Epithelial cell of prostate (primary cell): Measurements from ENCODE around the gene EXOC3.
"Not testable (repeated sequence)": the region's sequence is repeated elsewhere in the genome, so short reads cannot be mapped to it uniquely, and the experiment has no call there.

Experiments used
- DNase-seq: peaks from one replicate; pipeline ENCODE4 v3.0.0-alpha.2; 2011; ENCODE audit warnings: low read depth, low spot score
- H3K27ac ChIP-seq: fragments of 450-650 bp; 2 replicates; pipeline ENCODE4 v1.5.1; 2017; ENCODE audit warnings: mild to moderate bottlenecking

EXOC3 gene

GRCh38 chr5:497090-497700 is 54.2 kb downstream of the EXOC3 start:
- DNase-seq: no peak
- no peak overlapping the region for H3K27ac ChIP-seq

GRCh38 chr5:497871-498509 is 55.0 kb downstream of the EXOC3 start:
- no peak overlapping the region for H3K27ac ChIP-seq
- DNase-seq: no peak

- no peak for DNase-seq
- H3K27ac ChIP-seq: no peak overlapping the region
These were observed 56.5 kb downstream of the EXOC3 start for GRCh38 chr5:499233-500209.

- DNase-seq: no peak
- no peak overlapping the region for H3K27ac ChIP-seq
These were observed 57.5 kb downstream of the EXOC3 start for GRCh38 chr5:500491-500890.

- DNase-seq: no peak
- H3K27ac ChIP-seq: no peak overlapping the region
These were observed 58.3 kb downstream of the EXOC3 start for GRCh38 chr5:501105-501830.

GRCh38 chr5:501831-502184 is 58.8 kb downstream of the EXOC3 start:
- no peak for DNase-seq
- H3K27ac ChIP-seq: no peak overlapping the region

GRCh38 chr5:502325-503079 is 59.5 kb downstream of the EXOC3 start:
- H3K27ac ChIP-seq: no peak overlapping the region
- no peak for DNase-seq

GRCh38 chr5:504326-505154 is 61.6 kb downstream of the EXOC3 start:
- DNase-seq: no peak
- H3K27ac ChIP-seq: no peak overlapping the region

- H3K27ac ChIP-seq: no peak overlapping the region
- no peak for DNase-seq
These were observed 63.1 kb downstream of the EXOC3 start for GRCh38 chr5:505951-506525.

GRCh38 chr5:507986-508575 is 65.1 kb downstream of the EXOC3 start:
- H3K27ac ChIP-seq, DNase-seq: not testable (repeated sequence)

- DNase-seq: no peak
- H3K27ac ChIP-seq: no peak overlapping the region
These were observed 66.7 kb downstream of the EXOC3 start for GRCh38 chr5:509611-510185.

GRCh38 chr5:510521-510920 is 67.5 kb downstream of the EXOC3 start:
- DNase-seq: no peak
- H3K27ac ChIP-seq: no peak overlapping the region

GRCh38 chr5:511476-511875 is 68.5 kb downstream of the EXOC3 start:
- no peak for DNase-seq
- H3K27ac ChIP-seq: no peak overlapping the region

GRCh38 chr5:513216-514100 is 70.5 kb downstream of the EXOC3 start:
- H3K27ac ChIP-seq: no peak overlapping the region
- DNase-seq: no peak

GRCh38 chr5:514101-514485 is 71.1 kb downstream of the EXOC3 start:
- no peak for DNase-seq
- no peak overlapping the region for H3K27ac ChIP-seq

- DNase-seq: no peak
- no peak overlapping the region for H3K27ac ChIP-seq
These were observed 71.7 kb downstream of the EXOC3 start for GRCh38 chr5:514673-515072.

GRCh38 chr5:515273-515836 is 72.4 kb downstream of the EXOC3 start:
- no peak for DNase-seq
- no peak overlapping the region for H3K27ac ChIP-seq
